HL-60 (cell line): Measurements from ENCODE around the gene CDK12.

Experiments
- DNase-seq, 2 experiments: peaks; one replicate each; pipeline ENCODE4 v3.0.0-alpha.2; 2010 to 2020; ENCODE audit warnings: low read depth in 1 of 2, low spot score in 1 of 2
- H3K27ac ChIP-seq: fragments of 250-450 bp; sonication (Bioruptor Pico); replicated peaks from 2 replicates; pipeline ENCODE4 v1.5.1; 2020; ENCODE audit warnings: mild to moderate bottlenecking, moderate library complexity
- H3K27me3 ChIP-seq: fragments of 250-450 bp; sonication (Bioruptor Pico); 2 replicates; pipeline ENCODE4 v1.5.1; 2021; ENCODE audit warnings: mild to moderate bottlenecking, moderate library complexity; ENCODE audit not compliant: insufficient read depth, poor library complexity, severe bottlenecking
- H3K4me3 ChIP-seq: replicated peaks from 2 replicates; pipeline ENCODE4 v1.5.1; 2011; ENCODE audit warnings: mild to moderate bottlenecking, control low read depth, low read length; ENCODE audit not compliant: insufficient read depth
- CTCF ChIP-seq: IDR thresholded peaks from one replicate; pipeline ENCODE4 v1.5.1; 2011; ENCODE audit warnings: low read length, control low read depth, inconsistent platforms; ENCODE audit not compliant: insufficient read depth
- GABPA ChIP-seq: IDR thresholded peaks from 2 replicates; pipeline ENCODE4 v1.6.1; 2012; ENCODE audit warnings: low read depth
- POLR2AphosphoS5 ChIP-seq: IDR thresholded peaks from 2 replicates; pipeline ENCODE4 v1.6.1; 2012; ENCODE audit warnings: low read depth
- REST ChIP-seq: IDR thresholded peaks from 2 replicates; pipeline ENCODE4 v1.6.1; 2012; ENCODE audit warnings: low read depth; ENCODE audit not compliant: insufficient replicate concordance
- SPI1 ChIP-seq: IDR thresholded peaks from 2 replicates; pipeline ENCODE4 v1.6.1; 2012; ENCODE audit warnings: low read depth, mild to moderate bottlenecking, borderline replicate concordance

The CDK12 gene

GRCh38 chr17:39562976-39563375, 101.7 kb downstream of the CDK12 start:
- DNase-seq: no peak
- Histone ChIP-seq H3K4me3 (no peak overlapping the region), H3K27me3 (no peaks in the 10 kb centered on the region), H3K27ac (no peak overlapping the region)
- no peak for TF ChIP-seq POLR2AphosphoS5
- TF ChIP-seq SPI1: no peak
- TF ChIP-seq REST: no peak
- TF ChIP-seq GABPA: no peak
- no peak for TF ChIP-seq CTCF

GRCh38 chr17:39563476-39563875, 102.2 kb downstream of the CDK12 start:
- Histone ChIP-seq H3K4me3 (no peak overlapping the region), H3K27me3 (no peaks in the 10 kb centered on the region), H3K27ac (no peak overlapping the region)
- no peak for TF ChIP-seq GABPA
- no peak for TF ChIP-seq CTCF
- no peak for TF ChIP-seq POLR2AphosphoS5
- TF ChIP-seq REST: no peak
- DNase-seq: no peak

GRCh38 chr17:39564211-39564848, 103.0 kb downstream of the CDK12 start:
- DNase-seq: no peak
- H3K27me3 ChIP-seq: no peaks in the 10 kb centered on the region
- H3K4me3 ChIP-seq: no peak overlapping the region
- no peak overlapping the region for H3K27ac ChIP-seq
- TF ChIP-seq SPI1 (no peak), POLR2AphosphoS5 (no peak), REST (no peak), CTCF (no peak), GABPA (no peak)
